CD4-positive, alpha-beta T cell (primary cell): Measurements from ENCODE around the gene GNRHR. TPM values are rescaled to one million over a fixed set of nuclear protein-coding genes. Genes with fewer than 3 reads are reported as not detected.

Experiments used
- ATAC-seq: fragments of 200-7000 bp; cut with Tn5 transposase; one replicate; pipeline ENCODE4 v1.10.0; 2022; ENCODE audit warnings: mild to moderate bottlenecking; ENCODE audit not compliant: poor library complexity
- CTCF ChIA-PET: fragments of 350-600 bp; sonication (Branson Sonifier 250); formaldehyde crosslinking; loops from one replicate; lab custom pipeline; 2021; ENCODE audit warnings: antibody characterized with exemption, inconsistent platforms; lab: Charles Lee
- POLR2A ChIA-PET: fragments of 350-600 bp; sonication (Branson Sonifier 250); formaldehyde crosslinking; loops from one replicate; lab custom pipeline; 2021; ENCODE audit warnings: antibody characterized with exemption, inconsistent platforms; lab: Charles Lee
- DNase-seq, 14 experiments: peaks; one replicate each; pipeline ENCODE4 v3.0.0-alpha.2; 2013 to 2020; ENCODE audit warnings: mixed read lengths in 2 of 14
- H3K27ac ChIP-seq, 2 donors: one replicate each; pipeline versions ENCODE4 v1.5.1 to v1.7.0; 2013; ENCODE audit warnings: low read length in 2 of 2, low read depth in 1 of 2, mild to moderate bottlenecking in 1 of 2
- H3K27me3 ChIP-seq, 2 experiments: 1 replicate in 1 of 2; 2 replicates in 1 of 2; pipeline versions ENCODE4 v1.6.1 to v1.7.0; 2013; ENCODE audit warnings: low read length in 2 of 2, control low read depth in 1 of 2, mild to moderate bottlenecking in 1 of 2, moderate library complexity in 1 of 2; ENCODE audit not compliant: insufficient read depth in 2 of 2, control insufficient read depth in 1 of 2
- H3K36me3 ChIP-seq: one replicate; pipeline ENCODE4 v1.6.1; 2013; ENCODE audit warnings: low read length, control low read depth; ENCODE audit not compliant: insufficient read depth
- H3K4me1 ChIP-seq: one replicate; pipeline ENCODE4 v1.6.1; 2013; ENCODE audit warnings: low read length, control low read depth; ENCODE audit not compliant: insufficient read depth
- H3K4me3 ChIP-seq: one replicate; pipeline ENCODE4 v1.5.1; 2013; ENCODE audit warnings: mild to moderate bottlenecking, low read length, moderate library complexity
- H3K9me3 ChIP-seq, 2 experiments: 1 replicate in 1 of 2; 2 replicates in 1 of 2; pipeline versions ENCODE4 v1.6.1 to v1.7.0; 2013; ENCODE audit warnings: low read length in 2 of 2, mild to moderate bottlenecking in 2 of 2, control low read depth in 1 of 2, moderate library complexity in 1 of 2; ENCODE audit not compliant: control insufficient read depth in 1 of 2, insufficient read depth in 1 of 2
- H3K27ac Mint-ChIP-seq: one replicate; pipeline ENCODE4 v1.8.0; 2020; ENCODE audit warnings: mixed read lengths
- H3K27me3 Mint-ChIP-seq: one replicate; pipeline ENCODE4 v1.8.0; 2021; ENCODE audit warnings: mixed read lengths
- H3K36me3 Mint-ChIP-seq: one replicate; pipeline ENCODE4 v1.8.0; 2021; ENCODE audit warnings: low read depth, mixed read lengths
- H3K4me1 Mint-ChIP-seq: one replicate; pipeline ENCODE4 v1.8.0; 2021; ENCODE audit warnings: low read depth, mixed read lengths
- H3K4me3 Mint-ChIP-seq: one replicate; pipeline ENCODE4 v1.8.0; 2020; ENCODE audit warnings: mild to moderate bottlenecking, mixed read lengths
- H3K9me3 Mint-ChIP-seq: one replicate; pipeline ENCODE4 v1.8.0; 2020; ENCODE audit warnings: mixed read lengths
- CTCF ChIP-seq: fragments of 200-600 bp; IDR thresholded peaks from one replicate; pipeline ENCODE4 v1.8.0; 2022; ENCODE audit warnings: antibody characterized with exemption, mild to moderate bottlenecking
- intact Hi-C, 2 experiments: fragments of 100-400 bp; cut with DNase I in 1 of 2; cut with micrococcal nuclease in 1 of 2; formaldehyde crosslinking; loops; one replicate each; pipeline versions ENCODE4 v1.15.1 to v1.9.0; 2023 to 2025; cut with DNase I, micrococcal nuclease
- total RNA-seq, 174 experiments: library from RNA in 2 of 174; stranded (reverse) in 2 of 174; gene quantifications; one replicate each; pipeline ENCODE4 v1.2.3 and lab custom pipeline; 2021 to 2026

GNRHR gene
- total RNA-seq, 2 experiments from 2014 or later, result not detected

- ChIA-PET POLR2A (no interaction called here), CTCF (interaction anchor here (0.6 to 1.9 kb wide), 3 partner anchors 9 to 1563 kb away, joined by 3 to 6 read pairs (median 5); no protein-coding TSS in a partner anchor)
- no peak overlapping the region for H3K27ac ChIP-seq
- no peak for ATAC-seq
- Mint-ChIP-seq H3K27ac (no peak overlapping the region), H3K9me3 (no peaks in the 10 kb centered on the region), H3K4me3 (no peak overlapping the region), H3K4me1 (no peaks in the 10 kb centered on the region), H3K36me3 (no peaks in the 10 kb centered on the region), H3K27me3 (no peaks in the 10 kb centered on the region)
- no peaks in the 10 kb centered on the region for H3K4me1 ChIP-seq
- TF ChIP-seq CTCF, result no peak
- H3K4me3 ChIP-seq, result no peak overlapping the region
- H3K9me3 ChIP-seq, result no peaks in the 10 kb centered on the region
- intact Hi-C loops, result no loop called here
- DNase-seq, result no peak
- no peaks in the 10 kb centered on the region for H3K27me3 ChIP-seq
- no peaks in the 10 kb centered on the region for H3K36me3 ChIP-seq
Observed at GRCh38 chr4:67755974-67756373, 1.8 kb upstream of the GNRHR start.

GRCh38 chr4:67751260-67751659 lies 2.9 kb downstream of the GNRHR start:
- Histone ChIP-seq H3K36me3 (no peaks in the 10 kb centered on the region), H3K9me3 (no peaks in the 10 kb centered on the region), H3K27me3 (no peaks in the 10 kb centered on the region), H3K4me1 (no peaks in the 10 kb centered on the region), H3K27ac (no peak overlapping the region), H3K4me3 (no peak overlapping the region)
- POLR2A ChIA-PET, result no interaction called here
- CTCF ChIA-PET, result no interaction called here
- H3K4me1 Mint-ChIP-seq, result no peaks in the 10 kb centered on the region
- DNase-seq, result no peak
- intact Hi-C loops, result no loop called here
- no peak overlapping the region for H3K27ac Mint-ChIP-seq
- no peak overlapping the region for H3K4me3 Mint-ChIP-seq
- H3K27me3 Mint-ChIP-seq, result no peaks in the 10 kb centered on the region
- no peak for TF ChIP-seq CTCF
- H3K36me3 Mint-ChIP-seq, result no peaks in the 10 kb centered on the region
- ATAC-seq, result no peak
- H3K9me3 Mint-ChIP-seq, result no peaks in the 10 kb centered on the region

GRCh38 chr4:67750691-67751090 lies 3.5 kb downstream of the GNRHR start:
- Mint-ChIP-seq H3K27ac (no peak overlapping the region), H3K27me3 (no peaks in the 10 kb centered on the region), H3K4me3 (no peak overlapping the region), H3K36me3 (no peaks in the 10 kb centered on the region), H3K9me3 (no peaks in the 10 kb centered on the region), H3K4me1 (no peaks in the 10 kb centered on the region)
- Histone ChIP-seq H3K4me1 (no peaks in the 10 kb centered on the region), H3K27me3 (no peaks in the 10 kb centered on the region), H3K27ac (no peak overlapping the region), H3K9me3 (no peaks in the 10 kb centered on the region), H3K4me3 (no peak overlapping the region), H3K36me3 (no peaks in the 10 kb centered on the region)
- ATAC-seq, result no peak
- CTCF ChIA-PET, result no interaction called here
- POLR2A ChIA-PET, result interaction anchor here (0.6 kb wide), 1 partner anchor 56 kb away, joined by 3 read pairs; no protein-coding TSS in a partner anchor
- TF ChIP-seq CTCF, result no peak
- intact Hi-C loops, result no loop called here
- DNase-seq, result no peak
